ENCODE data around the gene TPD52L1. TPM values are rescaled to one million over a fixed set of nuclear protein-coding genes. Genes with fewer than 3 reads are reported as not detected.

The TPD52L1 gene
- total RNA-seq, 6 experiments from 2014 or later = 36.8 to 119 (median 47.7) TPM

- ATAC-seq = no peak
- Histone ChIP-seq H3K27me3 (no peaks in the 10 kb centered on the region), H3K27ac (no peak overlapping the region), H3K36me3 (no peaks in the 10 kb centered on the region), H3K4me1 (peaks cover 0 to 25% (median 10%) of the 10 kb centered on the region in 4 donors), H3K4me3 (no peak overlapping the region), H3K9me3 (no peaks in the 10 kb centered on the region)
- no peak for TF ChIP-seq CTCF (IDR thresholded peaks at IDR 0.05)
- no peak for TF ChIP-seq POLR2A (IDR thresholded peaks at IDR 0.05)
- 92% methylated on average over 1 of the region's 1 CpG for WGBS (ENCODE audit: insufficient coverage, low coverage, low lambda C conversion rate, missing lambda C conversion rate)
- intact Hi-C loops (cut with DNase I) = no loop called here
- no peak for DNase-seq
Observed at GRCh38 chr6:125206389-125206788, 52.8 kb downstream of the TPD52L1 start.

- WGBS (ENCODE audit: insufficient coverage, low coverage, low lambda C conversion rate, missing lambda C conversion rate) = 57% methylated on average over 1 of the region's 1 CpG
- no peak for ATAC-seq
- intact Hi-C loops (cut with DNase I) = no loop called here
Observed at GRCh38 chr6:125207956-125208355, 54.4 kb downstream of the TPD52L1 start.

GRCh38 chr6:125208625-125209249 is 55.2 kb downstream of the TPD52L1 start:
- TF ChIP-seq CTCF (IDR thresholded peaks at IDR 0.05) (no peak), POLR2A (IDR thresholded peaks at IDR 0.05) (no peak)
- intact Hi-C loops (cut with DNase I) = no loop called here
- Histone ChIP-seq H3K4me3 (no peak overlapping the region), H3K36me3 (no peaks in the 10 kb centered on the region), H3K27ac (no peak overlapping the region), H3K9me3 (no peaks in the 10 kb centered on the region), H3K4me1 (peaks cover 0 to 2% (median 0%) of the 10 kb centered on the region in 4 donors), H3K27me3 (no peaks in the 10 kb centered on the region)
- 92% methylated on average over 4 of the region's 5 CpGs for WGBS (ENCODE audit: insufficient coverage, low coverage, low lambda C conversion rate, missing lambda C conversion rate)
- ATAC-seq (no peak), DNase-seq (no peak)

More at GRCh38 chr6:125207956-125208355, 54.4 kb downstream of the TPD52L1 start:
- Histone ChIP-seq H3K27me3 (no peaks in the 10 kb centered on the region), H3K27ac (no peak overlapping the region), H3K36me3 (no peaks in the 10 kb centered on the region), H3K4me3 (no peak overlapping the region), H3K4me1 (peaks cover 0 to 10% (median 3%) of the 10 kb centered on the region in 4 donors), H3K9me3 (no peaks in the 10 kb centered on the region)
- DNase-seq = no peak
- TF ChIP-seq CTCF (IDR thresholded peaks at IDR 0.05) (no peak), POLR2A (IDR thresholded peaks at IDR 0.05) (no peak)

GRCh38 chr6:125210667-125211066 is 57.1 kb downstream of the TPD52L1 start:
- TF ChIP-seq POLR2A (IDR thresholded peaks at IDR 0.05) (no peak), CTCF (IDR thresholded peaks at IDR 0.05) (no peak)
- intact Hi-C loops (cut with DNase I) = no loop called here
- no peaks in the 10 kb centered on the region for H3K36me3 ChIP-seq
- DNase-seq (no peak), ATAC-seq (no peak)
- WGBS (ENCODE audit: insufficient coverage, low coverage, low lambda C conversion rate, missing lambda C conversion rate) = 93% methylated on average over 3 of the region's 3 CpGs
- H3K27ac ChIP-seq = no peak overlapping the region
- no peaks in the 10 kb centered on the region for H3K4me1 ChIP-seq
- no peak overlapping the region for H3K4me3 ChIP-seq
- H3K9me3 ChIP-seq = no peaks in the 10 kb centered on the region
- no peaks in the 10 kb centered on the region for H3K27me3 ChIP-seq

Measured in right lobe of liver (tissue), 6 donors.